Stimulated activated CD4-positive, alpha-beta T cell treated with anti-CD3 and anti-CD28 coated beads, TNF-alpha, amount 100 ng/mL, for 1 hour (primary cell): Measurements from ENCODE around the gene PPP6R3.
"Not testable (repeated sequence)": the region's sequence is repeated elsewhere in the genome, so short reads cannot be mapped to it uniquely, and the experiment has no call there.

Source experiments
- DNase-seq, 3 donors: peaks; one replicate each; pipeline ENCODE4 v3.0.0-alpha.2; 2020; ENCODE audit warnings: low read depth in 3 of 3, low spot score in 1 of 3

PPP6R3 gene

GRCh38 chr11:68460741-68461574 is at the start of gene PPP6R3:
Gene PPP6R3 (plus strand): TSS chr11:68460752. CDS start chr11:68537665, 76,913 bp downstream.
- no peak for DNase-seq

- DNase-seq: no peak
These were observed 49.0 kb upstream of the PPP6R3 start for GRCh38 chr11:68411501-68411991.

- DNase-seq: no peak
These were observed 47.7 kb upstream of the PPP6R3 start for GRCh38 chr11:68412593-68413475.

- DNase-seq: no peak
These were observed 47.0 kb upstream of the PPP6R3 start for GRCh38 chr11:68413591-68413999.

GRCh38 chr11:68414496-68415221 is 45.9 kb upstream of the PPP6R3 start:
- no peak for DNase-seq

GRCh38 chr11:68416070-68416578 is 44.4 kb upstream of the PPP6R3 start:
- no peak for DNase-seq

GRCh38 chr11:68418648-68419047 is 41.9 kb upstream of the PPP6R3 start:
- DNase-seq: no peak

- no peak for DNase-seq
These were observed 40.4 kb upstream of the PPP6R3 start for GRCh38 chr11:68420171-68420570.

GRCh38 chr11:68423481-68423880 is 37.1 kb upstream of the PPP6R3 start:
- DNase-seq: no peak

GRCh38 chr11:68424101-68424632 is 36.4 kb upstream of the PPP6R3 start:
- no peak for DNase-seq

- DNase-seq: no peak
These were observed 35.3 kb upstream of the PPP6R3 start for GRCh38 chr11:68424981-68425865.

GRCh38 chr11:68425866-68426380 is 34.6 kb upstream of the PPP6R3 start:
- no peak for DNase-seq

- no peak for DNase-seq
These were observed 30.9 kb upstream of the PPP6R3 start for GRCh38 chr11:68429661-68430060.

- no peak for DNase-seq
These were observed 30.2 kb upstream of the PPP6R3 start for GRCh38 chr11:68430384-68430783.

- no peak for DNase-seq
These were observed 29.8 kb upstream of the PPP6R3 start for GRCh38 chr11:68430801-68431200.

- DNase-seq: no peak
These were observed 28.4 kb upstream of the PPP6R3 start for GRCh38 chr11:68431984-68432645.

GRCh38 chr11:68432874-68433273 is 27.7 kb upstream of the PPP6R3 start:
- no peak for DNase-seq

GRCh38 chr11:68433541-68433940 is 27.0 kb upstream of the PPP6R3 start:
- DNase-seq: no peak

GRCh38 chr11:68434159-68434558 is 26.4 kb upstream of the PPP6R3 start:
- DNase-seq: not testable (repeated sequence)
